Breast epithelium (tissue), 3 donors: ENCODE data around the gene TMEM170A.

Experiments used
- POLR2A ChIP-seq: fragments of 450-650 bp; IDR thresholded peaks from one replicate; pipeline ENCODE4 v1.6.1; 2016; ENCODE audit warnings: antibody characterized with exemption, mild to moderate bottlenecking, moderate library complexity
- POLR2AphosphoS5 ChIP-seq, 3 donors: sonication (generic); formaldehyde crosslinking; IDR thresholded peaks; one replicate each; pipeline ENCODE4 v1.6.1; 2017; ENCODE audit warnings: antibody characterized with exemption in 3 of 3
- TF ChIP-seq, protein P1 (sequence below), 3 donors: fragments of 450-650 bp; IDR thresholded peaks; one replicate each; pipeline ENCODE4 v1.5.1; 2016 to 2017; ENCODE audit warnings: antibody characterized with exemption in 3 of 3, mild to moderate bottlenecking in 3 of 3, moderate library complexity in 3 of 3

DNA sequence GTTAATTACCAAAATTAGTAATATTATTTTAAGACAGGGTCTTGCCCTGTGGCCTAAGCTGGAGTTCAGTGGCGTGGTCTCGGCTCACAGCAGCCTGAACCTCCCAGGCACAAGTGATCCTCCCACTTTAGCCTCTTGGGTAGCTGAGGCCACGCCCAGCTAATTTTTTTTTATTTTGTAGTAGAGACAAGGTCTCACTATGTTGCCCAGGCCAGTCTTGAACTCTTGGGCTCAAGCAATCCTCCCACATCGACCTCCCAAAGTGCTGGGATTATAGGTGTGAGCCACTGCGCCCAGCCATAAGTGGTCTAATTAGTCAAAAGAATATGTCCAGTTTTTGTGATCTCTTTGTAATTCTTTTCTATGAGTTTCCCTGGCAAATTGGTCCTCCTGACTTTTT is 19.2 kb downstream of the TMEM170A start:
- TF ChIP-seq POLR2A (no peak), POLR2AphosphoS5 (IDR thresholded peaks at IDR 0.05) (no peak)
- TF ChIP-seq, protein P1, sequence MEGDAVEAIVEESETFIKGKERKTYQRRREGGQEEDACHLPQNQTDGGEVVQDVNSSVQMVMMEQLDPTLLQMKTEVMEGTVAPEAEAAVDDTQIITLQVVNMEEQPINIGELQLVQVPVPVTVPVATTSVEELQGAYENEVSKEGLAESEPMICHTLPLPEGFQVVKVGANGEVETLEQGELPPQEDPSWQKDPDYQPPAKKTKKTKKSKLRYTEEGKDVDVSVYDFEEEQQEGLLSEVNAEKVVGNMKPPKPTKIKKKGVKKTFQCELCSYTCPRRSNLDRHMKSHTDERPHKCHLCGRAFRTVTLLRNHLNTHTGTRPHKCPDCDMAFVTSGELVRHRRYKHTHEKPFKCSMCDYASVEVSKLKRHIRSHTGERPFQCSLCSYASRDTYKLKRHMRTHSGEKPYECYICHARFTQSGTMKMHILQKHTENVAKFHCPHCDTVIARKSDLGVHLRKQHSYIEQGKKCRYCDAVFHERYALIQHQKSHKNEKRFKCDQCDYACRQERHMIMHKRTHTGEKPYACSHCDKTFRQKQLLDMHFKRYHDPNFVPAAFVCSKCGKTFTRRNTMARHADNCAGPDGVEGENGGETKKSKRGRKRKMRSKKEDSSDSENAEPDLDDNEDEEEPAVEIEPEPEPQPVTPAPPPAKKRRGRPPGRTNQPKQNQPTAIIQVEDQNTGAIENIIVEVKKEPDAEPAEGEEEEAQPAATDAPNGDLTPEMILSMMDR (IDR thresholded peaks at IDR 0.05), result no peak
